HCT116 (cell line): ENCODE data around the gene ST7L. TPM values are rescaled to one million over a fixed set of nuclear protein-coding genes. Genes with fewer than 3 reads are reported as not detected.

Experiments used
- ATAC-seq: fragments of 200-7000 bp; cut with Tn5 transposase; 2 replicates; pipeline ENCODE4 v1.9.1; 2020; ENCODE audit warnings: mild to moderate bottlenecking, moderate library complexity
- BruUV-seq: library from RNA; stranded (reverse); fragments of 400-500 nt; replicated peaks from 2 replicates; lab custom pipeline; 2021; lab: Mats Ljungman, UMichigan
- CTCF ChIA-PET: fragments of 300-600 bp; sonication (Branson Sonifier 250); formaldehyde crosslinking; loops from one replicate; lab custom pipeline; 2021; ENCODE audit warnings: antibody characterized with exemption; lab: Charles Lee
- POLR2A ChIA-PET: fragments of 300-600, 350-600 bp; sonication (Branson Sonifier 250); formaldehyde crosslinking; loops from one replicate; lab custom pipeline; 2021; ENCODE audit warnings: antibody characterized with exemption; lab: Charles Lee
- RAD21 ChIA-PET, 2 experiments: fragments of 300-600 bp; sonication (Branson Sonifier 250); formaldehyde crosslinking; loops; one replicate each; lab custom pipeline; 2023; ENCODE audit warnings: low total read pairs in 2 of 2; ENCODE audit not compliant: uncharacterized antibody in 2 of 2, unreplicated experiment in 2 of 2, low non-redundant PET in 1 of 2; lab: Charles Lee
- DNase-seq: peaks from one replicate; pipeline ENCODE4 v3.0.0-alpha.2; 2010; ENCODE audit warnings: low read depth, low spot score
- H2AFZ ChIP-seq: fragments of 200-600 bp; shearing (Covaris generic), sonication (generic); 2 replicates; pipeline ENCODE4 v1.6.1; 2017; ENCODE audit warnings: low read depth, mixed run types, mixed read lengths, antibody characterized with exemption, low read length; ENCODE audit not compliant: poor library complexity, severe bottlenecking
- H3K27ac ChIP-seq: 2 replicates; pipeline ENCODE4 v1.5.1; 2012; ENCODE audit warnings: low read depth, low read length
- H3K27me3 ChIP-seq: fragments of 200-600 bp; sonication (generic); 2 replicates; pipeline ENCODE4 v1.6.1; 2016; ENCODE audit warnings: mixed run types, low read length, mixed read lengths; ENCODE audit not compliant: insufficient read depth
- H3K36me3 ChIP-seq, 2 experiments: fragments of 200-500 bp in 1 of 2; fragments of 200-600 bp in 1 of 2; sonication (Bioruptor generic) in 1 of 2; sonication (generic) in 1 of 2; 2 replicates each; pipeline versions ENCODE4 v1.5.1 to v1.6.1; 2014 to 2016; ENCODE audit warnings: low read length in 2 of 2, inconsistent platforms in 1 of 2, mixed read lengths in 1 of 2, mixed run types in 1 of 2; ENCODE audit not compliant: insufficient read depth in 2 of 2, control insufficient read depth in 1 of 2
- H3K4me1 ChIP-seq, 2 experiments: fragments of 200-600 bp in 1 of 2; sonication (generic) in 1 of 2; 2 replicates each; pipeline versions ENCODE4 v1.5.1 to v1.6.1; 2012 to 2017; ENCODE audit warnings: low read length in 2 of 2, inconsistent platforms in 1 of 2, mild to moderate bottlenecking in 1 of 2, mixed read lengths in 1 of 2, mixed run types in 1 of 2, moderate library complexity in 1 of 2; ENCODE audit not compliant: insufficient read depth in 2 of 2, control insufficient read depth in 1 of 2
- H3K4me2 ChIP-seq: fragments of 200-600 bp; sonication (generic); 2 replicates; pipeline ENCODE4 v1.6.1; 2017; ENCODE audit warnings: mixed run types, low read length, mixed read lengths
- H3K4me3 ChIP-seq, 2 experiments: fragments of 200-600 bp in 1 of 2; sonication (generic) in 1 of 2; replicated peaks in 1 of 2; 2 replicates each; pipeline ENCODE4 v1.5.1; 2011 to 2016; ENCODE audit warnings: low read length in 2 of 2, control low read depth in 1 of 2, low read depth in 1 of 2, mild to moderate bottlenecking in 1 of 2, mixed read lengths in 1 of 2, mixed run types in 1 of 2
- H3K79me2 ChIP-seq: fragments of 200-600 bp; sonication (generic); 2 replicates; pipeline ENCODE4 v1.6.1; 2017; ENCODE audit warnings: mild to moderate bottlenecking, mixed run types, low read length, moderate library complexity, mixed read lengths; ENCODE audit not compliant: insufficient read depth
- H3K9ac ChIP-seq: fragments of 200-600 bp; sonication (generic); 2 replicates; pipeline ENCODE4 v1.6.1; 2016; ENCODE audit warnings: low read length, mixed read lengths
- H3K9me2 ChIP-seq: fragments of 200-600 bp; sonication (generic), shearing (Covaris generic); 2 replicates; pipeline ENCODE4 v1.6.1; 2017; ENCODE audit warnings: mixed run types, mild to moderate bottlenecking, moderate library complexity; ENCODE audit not compliant: insufficient read depth
- H3K9me3 ChIP-seq, 2 experiments: fragments of 200-500 bp in 1 of 2; fragments of 200-600 bp in 1 of 2; sonication (Bioruptor generic) in 1 of 2; sonication (generic) in 1 of 2; 2 replicates each; pipeline ENCODE4 v1.6.1; 2014 to 2017; ENCODE audit warnings: low read length in 2 of 2, mixed read lengths in 2 of 2, inconsistent platforms in 1 of 2, low read depth in 1 of 2, mild to moderate bottlenecking in 1 of 2, mixed run types in 1 of 2, moderate library complexity in 1 of 2; ENCODE audit not compliant: control insufficient read depth in 1 of 2, insufficient read depth in 1 of 2
- H4K20me1 ChIP-seq: fragments of 200-600 bp; sonication (generic), shearing (Covaris generic); 2 replicates; pipeline ENCODE4 v1.6.1; 2017; ENCODE audit warnings: mixed run types, mild to moderate bottlenecking, moderate library complexity; ENCODE audit not compliant: insufficient read depth
- CEBPB ChIP-seq: IDR thresholded peaks from 2 replicates; pipeline ENCODE4 v1.6.1; 2012; ENCODE audit warnings: low read depth
- CTCF ChIP-seq, 3 experiments: fragments of 200-600 bp in 1 of 3; sonication (generic) in 1 of 3; IDR thresholded peaks in 2 of 3; conservative IDR thresholded peaks in 1 of 3; 2 replicates each; pipeline ENCODE4 v1.5.1; 2012 to 2017; ENCODE audit warnings: low read depth in 2 of 3, low read length in 2 of 3, antibody characterized with exemption in 1 of 3, borderline replicate concordance in 1 of 3, control low read depth in 1 of 3, mild to moderate bottlenecking in 1 of 3, mixed read lengths in 1 of 3, mixed run types in 1 of 3, moderate library complexity in 1 of 3; ENCODE audit not compliant: insufficient read depth in 1 of 3
- EGR1 ChIP-seq: IDR thresholded peaks from 2 replicates; pipeline ENCODE4 v1.6.1; 2012; ENCODE audit warnings: low read depth
- EZH2phosphoT487 ChIP-seq: fragments of 200-600 bp; IDR thresholded peaks from 2 replicates; pipeline ENCODE4 v1.6.1; 2018; ENCODE audit warnings: antibody characterized with exemption, borderline replicate concordance
- MAX ChIP-seq: IDR thresholded peaks from 2 replicates; pipeline ENCODE4 v1.6.1; 2012
- POLR2A ChIP-seq: IDR thresholded peaks from 2 replicates; pipeline ENCODE4 v1.7.0; 2011; ENCODE audit warnings: borderline replicate concordance; ENCODE audit not compliant: insufficient read depth, insufficient read length; ENCODE audit errors: extremely low read depth
- RAD21 ChIP-seq: IDR thresholded peaks from 2 replicates; pipeline ENCODE4 v1.6.1; 2012; ENCODE audit warnings: low read depth, mild to moderate bottlenecking
- SIN3A ChIP-seq: IDR thresholded peaks from 2 replicates; pipeline ENCODE4 v1.6.1; 2012; ENCODE audit warnings: low read depth
- SRF ChIP-seq: IDR thresholded peaks from 2 replicates; pipeline ENCODE4 v1.6.1; 2012; ENCODE audit warnings: low read depth
- intact Hi-C: fragments of 100-400 bp; cut with micrococcal nuclease; formaldehyde crosslinking; loops from 2 replicates; pipeline ENCODE4 v1.10.0; 2022
- total RNA-seq: library from RNA; stranded (reverse); gene quantifications from one replicate; pipeline ENCODE4 v1.2.1, GENCODE V29; 2021; ENCODE audit not compliant: unreplicated experiment

The ST7L gene
- total RNA-seq, 1 experiment from 2014 or later: 19.9 TPM

GRCh38 chr1:112614460-112615065 lies 4.4 kb downstream of the ST7L start:
- no peak overlapping the region for H3K4me3 ChIP-seq
- H3K27me3 ChIP-seq: no peaks in the 10 kb centered on the region
- peaks cover 8 to 19% of the 10 kb centered on the region in 2 experiments; a peak in 3 of 4 replicates for H3K36me3 ChIP-seq
- RAD21 ChIA-PET: no interaction called here
- intact Hi-C loops: loop anchor here (1.0 to 10.0 kb wide), 2 partner anchors 110 to 223 kb away; partner anchors contain the start of gene WNT2B
- peaks cover 80% of the 10 kb centered on the region for H3K79me2 ChIP-seq
- no peaks in the 10 kb centered on the region for H4K20me1 ChIP-seq
- TF ChIP-seq CTCF (IDR thresholded peaks at IDR 0.05 in 2 of 3, conservative IDR thresholded peaks at IDR 0.05 in 1 of 3; ENCODE audit: borderline replicate concordance in 1 of 3, insufficient read depth in 1 of 3, low read depth in 2 of 3, low read length in 2 of 3) (peak; percentile 65 to 74 (median 68); a peak in 5 of 6 replicates), POLR2A (no peak), RAD21 (peak; percentile 80)
- TF ChIP-seq, all 23 proteins: peak for 2
- H3K9me2 ChIP-seq: no peaks in the 10 kb centered on the region
- no peak overlapping the region for H3K27ac ChIP-seq
- H3K4me1 ChIP-seq: peaks cover 9 to 14% of the 10 kb centered on the region in 2 experiments; a peak in 3 of 4 replicates
- ATAC-seq (0 out of 2 replicates have a peak, but pooled peaks have one; percentile 43), DNase-seq (no peak)
- H3K9me3 ChIP-seq: no peaks in the 10 kb centered on the region
- H3K9ac ChIP-seq: no peak overlapping the region
- no TSS peak for BruUV-seq
- CTCF ChIA-PET: interaction anchor here (1.0 to 2.1 kb wide), 5 partner anchors 113 to 257 kb away, joined by 4 to 15 read pairs (median 6); no protein-coding TSS in a partner anchor
- no peak overlapping the region for H2AFZ ChIP-seq
- no peak overlapping the region for H3K4me2 ChIP-seq
- POLR2A ChIA-PET: no interaction called here

GRCh38 chr1:112605633-112606327 lies 13.2 kb downstream of the ST7L start:
- TF ChIP-seq CTCF (IDR thresholded peaks at IDR 0.05 in 2 of 3, conservative IDR thresholded peaks at IDR 0.05 in 1 of 3; ENCODE audit: borderline replicate concordance in 1 of 3, insufficient read depth in 1 of 3, low read depth in 2 of 3, low read length in 2 of 3): no peak
- no peak for TF ChIP-seq EZH2phosphoT487
- TF ChIP-seq CEBPB: no peak
- no peak for TF ChIP-seq SRF
- TF ChIP-seq SIN3A: no peak
- TF ChIP-seq EGR1: no peak
- TF ChIP-seq MAX: no peak
- H2AFZ ChIP-seq: no peak overlapping the region
- no peak for ATAC-seq

More at GRCh38 chr1:112605633-112606327, 13.2 kb downstream of the ST7L start:
- Histone ChIP-seq H3K9me3 (no peaks in the 10 kb centered on the region), H3K27me3 (no peaks in the 10 kb centered on the region), H3K79me2 (peaks cover 5% of the 10 kb centered on the region; the same call in 1 of the 2 replicates), H3K4me1 (no peaks in the 10 kb centered on the region), H3K36me3 (peaks cover 16 to 18% of the 10 kb centered on the region in 2 experiments; a peak in 3 of 4 replicates), H3K4me2 (no peak overlapping the region), H3K9ac (no peak overlapping the region), H3K9me2 (no peaks in the 10 kb centered on the region), H3K4me3 (no peak overlapping the region), H4K20me1 (no peaks in the 10 kb centered on the region), H3K27ac (no peak overlapping the region)
- ChIA-PET RAD21 (interaction anchor here in 1 of 2 experiments (0.7 kb wide), 1 partner anchor 42 kb away, joined by 3 read pairs; no protein-coding TSS in a partner anchor), CTCF (no interaction called here), POLR2A (no interaction called here)
- intact Hi-C loops: no loop called here
- DNase-seq: no peak
- BruUV-seq: TSS peak; percentile 6
